Measurements from ENCODE around the gene EBNA1BP2. TPM values are rescaled to one million over a fixed set of nuclear protein-coding genes. Genes with fewer than 3 reads are reported as not detected.

The EBNA1BP2 gene
- total and polyA plus RNA-seq, 2 experiments from 2014 or later = 113 to 162 TPM

DNA sequence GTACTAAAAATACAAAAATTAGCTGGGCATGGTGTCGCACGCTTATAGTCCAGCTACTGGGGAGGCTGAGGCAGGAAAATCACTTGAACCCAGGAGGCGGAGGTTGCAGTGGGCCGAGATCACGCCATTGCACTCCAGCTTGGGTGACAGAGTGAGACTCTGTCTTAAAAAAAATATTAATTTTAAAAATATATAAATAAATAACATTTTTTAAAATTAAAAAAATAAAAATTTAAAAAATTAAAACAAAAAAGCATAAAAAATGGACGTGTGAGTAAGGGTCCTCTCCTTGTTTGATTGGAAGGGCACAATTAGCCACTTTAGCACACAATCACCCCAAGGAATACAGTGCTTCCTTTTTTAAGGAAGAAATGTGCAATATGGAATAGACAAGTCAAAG is 18.6 kb downstream of the EBNA1BP2 start:
- Histone ChIP-seq H2AFZ (no peak overlapping the region), H3K4me3 (no peak overlapping the region), H3K27ac (no peak overlapping the region), H3K9ac (no peak overlapping the region), H4K20me1 (ENCODE audit: insufficient read depth) (no peaks in the 10 kb centered on the region), H3K36me3 (ENCODE audit: low read depth) (no peaks in the 10 kb centered on the region), H3K4me1 (ENCODE audit: insufficient read depth) (no peaks in the 10 kb centered on the region), H3K79me2 (ENCODE audit: insufficient read depth) (no peaks in the 10 kb centered on the region), H3K9me3 (ENCODE audit: low read depth) (no peaks in the 10 kb centered on the region), H3K27me3 (replicated peaks; ENCODE audit: insufficient read depth) (no peaks in the 10 kb centered on the region), H3F3A (ENCODE audit: insufficient read depth) (no peaks in the 10 kb centered on the region), H3K4me2 (ENCODE audit: unreplicated experiment) (no peak overlapping the region), H3K9me2 (ENCODE audit: insufficient read depth) (no peaks in the 10 kb centered on the region)
- in situ Hi-C loops (cut with MboI) = no loop called here
- WGBS, 2 experiments (ENCODE audit: low coverage in 1 of 2, low lambda C conversion rate in 2 of 2, missing lambda C conversion rate in 2 of 2) = 86 to 91% methylated on average over 6 of the region's 6 CpGs
- no peak for DNase-seq
- TF ChIP-seq EZH2 (IDR thresholded peaks at IDR 0.05; ENCODE audit: insufficient read depth, poor library complexity, severe bottlenecking) (no peak), EZH2phosphoT487 (IDR thresholded peaks at IDR 0.05; ENCODE audit: insufficient read depth, low read depth) (no peak)

DNA sequence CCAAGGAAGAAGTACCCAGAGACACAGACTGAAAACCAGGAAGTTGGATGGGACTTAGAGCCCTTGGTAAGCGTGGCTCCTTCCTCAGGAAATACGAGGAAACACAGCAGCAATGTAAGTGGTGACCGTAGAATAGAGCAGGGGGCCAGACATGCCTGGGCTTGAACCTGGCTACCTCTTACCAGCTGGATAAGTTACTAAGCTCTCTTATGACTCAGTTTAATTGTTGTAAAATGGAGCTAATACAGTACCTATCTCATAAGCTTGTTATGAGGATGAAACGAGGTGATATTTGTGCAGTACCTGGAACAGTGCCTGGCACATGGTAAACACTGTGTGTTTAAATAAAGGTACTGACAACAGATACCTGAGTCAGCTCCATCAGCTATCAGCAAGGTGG is 19.2 kb downstream of the EBNA1BP2 start:
- no peak overlapping the region for H3K9ac ChIP-seq
- H3K9me2 ChIP-seq (ENCODE audit: insufficient read depth) = no peaks in the 10 kb centered on the region
- peak overlapping the region; percentile 48; the same call in 1 of the 2 replicates for H2AFZ ChIP-seq
- TF ChIP-seq EZH2 (IDR thresholded peaks at IDR 0.05; ENCODE audit: insufficient read depth, poor library complexity, severe bottlenecking) (no peak), EZH2phosphoT487 (IDR thresholded peaks at IDR 0.05; ENCODE audit: insufficient read depth, low read depth) (no peak)
- H3K27me3 ChIP-seq (replicated peaks; ENCODE audit: insufficient read depth) = no peaks in the 10 kb centered on the region
- no peak overlapping the region for H3K4me2 ChIP-seq (ENCODE audit: unreplicated experiment)
- H3K36me3 ChIP-seq (ENCODE audit: low read depth) = no peaks in the 10 kb centered on the region
- 68 to 77% methylated on average over 4 of the region's 4 CpGs for WGBS, 2 experiments (ENCODE audit: low coverage in 1 of 2, low lambda C conversion rate in 2 of 2, missing lambda C conversion rate in 2 of 2)
- H3F3A ChIP-seq (ENCODE audit: insufficient read depth) = no peaks in the 10 kb centered on the region
- H3K4me3 ChIP-seq = no peak overlapping the region
- no peak for DNase-seq
- H3K9me3 ChIP-seq (ENCODE audit: low read depth) = no peaks in the 10 kb centered on the region
- no peaks in the 10 kb centered on the region for H4K20me1 ChIP-seq (ENCODE audit: insufficient read depth)
- in situ Hi-C loops (cut with MboI) = no loop called here
- no peaks in the 10 kb centered on the region for H3K4me1 ChIP-seq (ENCODE audit: insufficient read depth)
- H3K27ac ChIP-seq = no peak overlapping the region
- no peaks in the 10 kb centered on the region for H3K79me2 ChIP-seq (ENCODE audit: insufficient read depth)

DNA sequence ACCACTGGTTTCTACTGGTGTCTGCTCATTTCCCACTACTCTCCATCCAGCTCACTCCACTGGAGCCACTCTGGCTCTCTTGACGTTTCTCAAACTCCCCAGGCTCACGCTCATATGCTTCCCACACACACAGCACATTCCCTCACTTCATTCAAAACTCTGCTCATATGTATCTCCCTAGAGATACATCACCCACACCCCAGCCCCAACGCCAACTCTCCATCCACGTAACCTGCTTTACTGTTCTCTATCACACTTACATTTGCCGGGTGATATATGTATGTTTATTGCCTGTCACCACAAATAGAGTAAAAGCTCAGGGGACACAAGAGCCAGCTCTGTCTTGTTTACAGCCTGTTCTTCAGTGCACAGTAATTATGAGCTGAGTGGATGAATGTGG is 22.2 kb downstream of the EBNA1BP2 start:
- no peaks in the 10 kb centered on the region for H3F3A ChIP-seq (ENCODE audit: insufficient read depth)
- H3K9me2 ChIP-seq (ENCODE audit: insufficient read depth) = no peaks in the 10 kb centered on the region
- H3K4me1 ChIP-seq (ENCODE audit: insufficient read depth) = no peaks in the 10 kb centered on the region
- 73 to 79% methylated on average over 5 of the region's 5 CpGs for WGBS, 2 experiments (ENCODE audit: low coverage in 1 of 2, low lambda C conversion rate in 2 of 2, missing lambda C conversion rate in 2 of 2)
- H3K27me3 ChIP-seq (replicated peaks; ENCODE audit: insufficient read depth) = 0 out of 2 replicates have a peak, but pooled peaks cover 8% of the 10 kb centered on the region
- H3K9ac ChIP-seq = no peak overlapping the region
- no peak overlapping the region for H3K4me2 ChIP-seq (ENCODE audit: unreplicated experiment)
- no peak for TF ChIP-seq EZH2phosphoT487 (IDR thresholded peaks at IDR 0.05; ENCODE audit: insufficient read depth, low read depth)
- TF ChIP-seq EZH2 (IDR thresholded peaks at IDR 0.05; ENCODE audit: insufficient read depth, poor library complexity, severe bottlenecking) = no peak
- H4K20me1 ChIP-seq (ENCODE audit: insufficient read depth) = no peaks in the 10 kb centered on the region
- in situ Hi-C loops (cut with MboI) = no loop called here
- no peak overlapping the region for H2AFZ ChIP-seq
- no peak for DNase-seq
- H3K36me3 ChIP-seq (ENCODE audit: low read depth) = no peaks in the 10 kb centered on the region
- no peaks in the 10 kb centered on the region for H3K79me2 ChIP-seq (ENCODE audit: insufficient read depth)
- H3K4me3 ChIP-seq = no peak overlapping the region
- H3K27ac ChIP-seq = no peak overlapping the region
- H3K9me3 ChIP-seq (ENCODE audit: low read depth) = no peaks in the 10 kb centered on the region

- H3K27me3 ChIP-seq (replicated peaks; ENCODE audit: insufficient read depth) = 0 out of 2 replicates have a peak, but pooled peaks cover 18% of the 10 kb centered on the region
- in situ Hi-C loops (cut with MboI) = no loop called here
- no peaks in the 10 kb centered on the region for H3F3A ChIP-seq (ENCODE audit: insufficient read depth)
- peak overlapping the region; percentile 88 for H3K4me2 ChIP-seq (ENCODE audit: unreplicated experiment)
- H4K20me1 ChIP-seq (ENCODE audit: insufficient read depth) = no peaks in the 10 kb centered on the region
- no peaks in the 10 kb centered on the region for H3K4me1 ChIP-seq (ENCODE audit: insufficient read depth)
- DNase-seq = peak; percentile 65
- H3K9ac ChIP-seq = peak overlapping the region; percentile 48
- H3K36me3 ChIP-seq (ENCODE audit: low read depth) = no peaks in the 10 kb centered on the region
- H3K79me2 ChIP-seq (ENCODE audit: insufficient read depth) = no peaks in the 10 kb centered on the region
- WGBS, 2 experiments (ENCODE audit: low coverage in 1 of 2, low lambda C conversion rate in 2 of 2, missing lambda C conversion rate in 2 of 2) = 3 to 4% methylated on average over 41 to 47 of the region's 47 CpGs
- no peaks in the 10 kb centered on the region for H3K9me2 ChIP-seq (ENCODE audit: insufficient read depth)
- TF ChIP-seq EZH2phosphoT487 (IDR thresholded peaks at IDR 0.05; ENCODE audit: insufficient read depth, low read depth) = no peak
- TF ChIP-seq EZH2 (IDR thresholded peaks at IDR 0.05; ENCODE audit: insufficient read depth, poor library complexity, severe bottlenecking) = no peak
- no peaks in the 10 kb centered on the region for H3K9me3 ChIP-seq (ENCODE audit: low read depth)
- peak overlapping the region; percentile 87 for H2AFZ ChIP-seq
- H3K4me3 ChIP-seq = peak overlapping the region; percentile 79
- no peak overlapping the region for H3K27ac ChIP-seq
Measured at GRCh38 chr1:43147625-43148327, 24.3 kb downstream of the EBNA1BP2 start.

Measured in GM23248 (cell line).